Inflammatory macrophage (primary cell): ENCODE data around the gene TACR1.
"Not testable (repeated sequence)": the region's sequence is repeated elsewhere in the genome, so short reads cannot be mapped to it uniquely, and the experiment has no call there.

ENCODE experiments used
- DNase-seq, 2 donors: peaks; one replicate each; pipeline ENCODE4 v3.0.0-alpha.2; 2020 to 2022

Gene TACR1

GRCh38 chr2:75079575-75079974 is 119.7 kb downstream of the TACR1 start:
- no peak for DNase-seq

DNA sequence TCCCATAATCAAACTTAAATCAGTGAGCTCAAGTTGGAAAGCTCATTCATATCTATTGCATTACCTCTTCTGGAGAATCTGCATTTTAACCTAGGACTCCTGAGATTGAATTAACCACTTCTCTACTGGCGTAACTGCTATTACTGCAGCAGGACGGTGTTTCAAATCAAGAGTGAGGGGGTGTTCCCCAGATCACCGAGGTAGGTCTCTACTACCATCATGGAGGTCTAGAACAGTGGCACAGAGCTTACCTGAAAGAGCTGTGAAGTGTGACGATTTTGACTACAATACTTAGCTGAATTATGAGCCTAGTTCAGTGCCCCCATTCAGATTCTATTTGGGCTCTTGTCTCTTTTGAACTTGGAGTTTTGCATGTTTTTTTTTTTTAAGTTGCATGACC is 121.4 kb downstream of the TACR1 start:
- no peak for DNase-seq

DNA sequence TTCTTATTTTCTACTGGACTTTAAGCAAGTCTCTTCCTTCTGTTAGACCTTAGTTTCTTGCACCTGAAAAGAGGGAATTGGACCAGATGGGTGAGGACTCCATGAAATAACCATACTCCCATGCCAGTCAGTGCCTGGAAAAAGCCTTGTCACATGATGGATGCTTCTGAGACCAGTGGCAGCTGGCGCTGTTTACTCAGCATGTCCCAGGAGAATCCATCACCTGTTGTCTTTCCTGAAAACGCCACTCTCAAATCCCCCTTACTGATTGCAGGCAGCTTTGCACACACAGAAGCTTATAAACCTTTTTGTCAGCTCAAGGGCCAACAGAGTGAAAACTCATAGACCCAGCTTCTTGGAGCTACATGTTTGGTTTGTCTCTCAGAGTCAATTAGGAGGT is 123.2 kb downstream of the TACR1 start:
- no peak for DNase-seq

DNA sequence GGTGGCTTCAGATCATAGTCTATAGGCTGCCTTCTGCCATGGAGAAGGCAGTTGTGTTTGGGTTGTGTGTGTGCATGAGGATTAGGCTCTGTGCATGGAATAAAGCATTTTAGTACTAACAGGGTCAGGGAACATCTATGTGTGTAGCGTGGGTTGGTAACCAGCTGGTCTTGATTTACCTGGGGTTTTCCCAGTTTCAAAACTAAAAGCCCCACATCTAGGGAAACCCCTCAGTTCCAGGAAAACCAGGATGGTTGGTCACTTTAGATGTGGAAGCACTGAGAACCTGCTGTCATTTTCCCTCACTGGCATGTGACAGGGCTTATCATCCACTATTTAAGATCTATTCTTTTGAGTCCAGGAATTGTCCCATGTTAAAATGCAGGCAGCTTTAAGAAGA is 124.6 kb downstream of the TACR1 start:
- DNase-seq = no peak

GRCh38 chr2:75074228-75074627 is 125.1 kb downstream of the TACR1 start:
- no peak for DNase-seq

DNA sequence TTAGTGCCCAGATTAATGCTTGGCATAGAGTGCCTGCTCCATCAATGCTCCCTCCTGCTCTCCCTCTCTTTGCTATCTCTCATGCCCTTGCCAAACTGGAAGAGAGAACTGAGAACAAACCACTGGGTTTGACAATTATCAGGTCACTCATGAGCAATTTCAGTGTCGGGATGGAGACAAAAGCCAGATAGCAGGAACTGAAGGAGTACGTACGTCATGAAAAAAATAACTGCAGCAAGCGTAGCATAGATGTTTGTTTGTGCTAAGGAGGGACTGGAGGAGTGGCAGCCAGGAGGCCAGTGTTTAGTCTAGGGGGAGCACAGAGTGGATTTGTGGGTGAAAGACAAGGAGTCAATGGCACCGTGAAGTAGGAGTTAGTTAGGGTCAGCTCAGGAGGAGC is 127.6 kb downstream of the TACR1 start:
- no peak for DNase-seq

- no peak for DNase-seq
Measured at GRCh38 chr2:75068546-75068945, 130.8 kb downstream of the TACR1 start.

GRCh38 chr2:75067506-75067905 is 131.8 kb downstream of the TACR1 start:
- no peak for DNase-seq

GRCh38 chr2:75066121-75066902 is 133.0 kb downstream of the TACR1 start:
- no peak for DNase-seq

GRCh38 chr2:75065402-75066008 is 133.8 kb downstream of the TACR1 start:
- no peak for DNase-seq

GRCh38 chr2:75064691-75065396 is 134.5 kb downstream of the TACR1 start:
- DNase-seq = peak; percentile 37 to 39

DNA sequence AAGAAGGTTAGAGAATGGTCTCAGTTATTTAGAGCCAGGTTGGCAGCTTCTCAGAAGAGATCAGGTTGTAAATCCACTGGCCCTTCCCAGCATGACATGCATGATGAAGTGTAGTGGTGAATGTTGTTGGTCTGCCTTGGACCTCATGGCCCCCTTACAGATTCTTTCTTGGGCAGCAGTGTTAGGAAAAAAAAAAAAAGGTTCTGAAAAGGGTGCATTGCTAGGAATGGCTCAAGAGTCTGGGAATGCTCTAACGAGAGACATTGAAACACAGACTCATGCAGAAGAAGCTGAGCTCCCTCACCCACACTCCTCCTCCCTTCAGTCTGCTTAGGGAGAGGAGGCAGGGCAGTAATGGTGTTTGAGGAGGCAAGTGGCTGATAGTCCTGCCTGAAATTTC is 135.4 kb downstream of the TACR1 start:
- no peak for DNase-seq

- DNase-seq = no peak
Measured at GRCh38 chr2:75058427-75058826, 140.9 kb downstream of the TACR1 start.

- DNase-seq = not testable (repeated sequence)
Measured at GRCh38 chr2:75057150-75057549, 142.2 kb downstream of the TACR1 start.

- DNase-seq = no peak
Measured at GRCh38 chr2:75055820-75056675, 143.3 kb downstream of the TACR1 start.

GRCh38 chr2:75055142-75055819 is 144.0 kb downstream of the TACR1 start:
- no peak for DNase-seq

- no peak for DNase-seq
Measured at GRCh38 chr2:75054296-75054695, 145.0 kb downstream of the TACR1 start.

DNA sequence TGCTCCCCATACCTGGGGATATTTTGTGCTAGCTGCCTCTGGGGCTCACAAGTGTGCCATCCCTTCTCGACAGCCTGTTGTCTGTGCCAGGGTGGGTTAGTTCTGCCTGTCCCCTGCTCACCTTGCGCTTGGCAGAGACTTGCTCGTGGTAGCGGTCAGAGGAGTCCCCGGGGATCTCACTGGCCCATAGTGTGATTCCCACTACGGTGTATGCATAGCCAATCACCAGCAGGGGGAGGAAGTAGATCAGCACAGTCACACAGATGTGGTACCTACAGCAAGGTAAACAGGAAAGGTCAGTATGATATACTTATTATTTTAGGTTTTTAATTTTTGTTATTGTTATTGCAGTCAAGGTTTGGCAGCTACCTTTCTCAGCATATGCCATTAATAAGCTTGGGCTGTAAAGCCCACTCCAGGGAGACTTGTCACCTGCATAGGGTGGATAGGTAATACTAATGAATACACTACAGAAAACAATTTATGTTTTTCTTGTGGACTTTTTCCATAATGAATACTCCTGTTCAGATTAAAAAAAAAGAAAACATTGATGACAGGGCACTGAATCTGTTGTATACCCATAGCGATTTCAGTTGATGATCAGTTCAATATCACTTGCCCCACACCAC is 145.7 kb downstream of the TACR1 start:
- no peak for DNase-seq

- no peak for DNase-seq
Measured at GRCh38 chr2:75047992-75048625, 151.2 kb downstream of the TACR1 start.

DNA sequence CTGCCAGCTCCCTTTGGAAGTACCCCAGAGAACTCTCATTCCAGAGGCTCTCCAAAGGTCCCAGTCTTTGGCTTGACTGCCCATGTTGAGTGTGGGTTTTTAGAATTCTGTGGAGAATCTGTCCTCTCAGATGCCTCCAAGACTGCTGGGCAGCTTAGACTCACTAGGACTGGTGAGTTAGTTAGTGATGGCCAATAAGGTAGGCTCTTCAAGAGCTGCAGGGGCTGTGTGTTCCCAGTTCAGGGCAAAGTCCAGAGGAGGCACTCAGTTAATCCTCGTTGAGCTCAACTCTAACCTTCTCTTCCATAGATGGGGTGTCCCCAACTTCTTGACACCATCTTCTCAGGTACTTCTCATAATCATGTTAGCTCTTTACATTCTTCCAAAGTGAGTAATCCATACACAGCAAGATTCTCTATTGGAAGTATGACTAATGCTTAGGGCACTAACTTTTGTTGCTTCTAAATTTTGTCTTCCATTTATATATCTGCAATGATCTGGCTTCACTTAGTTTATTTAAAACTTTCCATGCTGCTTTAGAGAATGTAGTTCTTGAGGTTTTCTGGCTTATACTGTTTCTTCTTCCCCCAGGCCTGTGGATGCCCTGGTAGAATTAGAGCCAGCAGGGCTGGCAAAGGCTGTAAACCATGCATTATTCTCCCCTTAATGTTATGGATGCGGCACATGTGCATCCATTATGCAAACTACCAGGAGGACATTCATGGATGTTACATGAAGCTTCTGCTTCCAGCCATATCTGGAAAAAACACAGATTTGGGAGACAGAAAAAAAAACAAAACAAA is 151.9 kb downstream of the TACR1 start:
- no peak for DNase-seq
